ELR (cell line): Measurements from ENCODE around the gene MTR.
"Not testable (repeated sequence)": the region's sequence is repeated elsewhere in the genome, so short reads cannot be mapped to it uniquely, and the experiment has no call there.

Experiments
- DNase-seq: peaks from one replicate; pipeline ENCODE4 v3.0.0-alpha.2; 2015; ENCODE audit warnings: low read depth

The MTR gene

GRCh38 chr1:236904892-236905741 is 110.0 kb downstream of the MTR start:
- DNase-seq: peak; percentile 93

DNA sequence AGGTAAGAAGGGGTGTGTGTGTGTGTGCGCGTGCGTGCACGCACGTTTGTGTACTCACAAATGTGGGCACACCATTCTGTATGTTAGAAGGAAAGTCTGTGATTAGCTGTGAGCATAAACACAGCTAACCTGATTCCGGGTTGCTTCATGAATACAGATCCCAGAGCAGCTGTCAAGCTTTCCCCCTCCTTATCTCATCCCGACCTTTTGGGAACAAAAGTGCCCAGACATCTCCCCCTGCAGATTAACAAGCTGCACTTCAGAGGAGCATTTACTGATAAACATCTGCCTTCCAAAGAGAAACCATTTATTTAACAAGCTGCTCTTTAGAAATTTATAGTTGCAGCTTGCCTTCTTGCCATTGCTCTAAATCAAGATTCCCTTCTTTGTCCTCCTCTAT is 112.1 kb downstream of the MTR start:
- DNase-seq: no peak

DNA sequence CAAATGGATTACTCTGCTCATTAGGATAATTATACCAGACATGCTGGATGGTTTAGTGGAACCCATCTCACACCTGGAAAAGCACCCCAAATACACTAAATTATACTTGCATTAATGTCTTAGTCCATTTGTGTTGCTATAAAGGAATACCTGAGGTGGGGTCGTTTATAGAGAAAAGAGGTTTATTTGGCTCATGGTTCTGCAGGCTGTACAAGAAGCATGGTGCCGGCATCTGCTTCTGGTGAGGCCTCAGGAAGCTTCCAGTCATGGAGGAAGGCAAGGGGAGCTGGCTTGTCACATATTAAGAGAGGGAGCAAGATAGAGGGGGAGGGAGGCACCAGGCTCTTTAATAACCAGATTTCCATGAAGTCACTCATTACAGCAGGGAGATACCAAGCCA is 113.6 kb downstream of the MTR start:
- DNase-seq: no peak

DNA sequence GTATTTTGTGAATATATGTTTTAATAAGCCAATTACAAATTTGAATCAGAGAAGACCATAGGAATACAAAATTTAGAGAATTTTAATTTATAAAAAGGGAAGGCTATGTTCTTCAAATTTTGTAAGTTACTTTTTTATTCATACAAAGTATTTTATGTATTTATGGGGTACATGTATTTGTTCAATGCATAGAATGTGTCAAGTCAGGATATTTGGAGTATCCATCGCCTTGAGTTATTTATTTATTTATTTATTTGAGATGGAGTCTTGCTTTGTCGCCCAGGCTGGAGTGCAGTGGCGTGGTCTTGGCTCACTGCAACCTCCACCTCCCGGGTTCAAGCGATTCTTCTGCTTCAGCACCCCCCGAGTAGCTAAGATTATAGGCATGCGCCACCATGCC is 116.0 kb downstream of the MTR start:
- DNase-seq: not testable (repeated sequence)

DNA sequence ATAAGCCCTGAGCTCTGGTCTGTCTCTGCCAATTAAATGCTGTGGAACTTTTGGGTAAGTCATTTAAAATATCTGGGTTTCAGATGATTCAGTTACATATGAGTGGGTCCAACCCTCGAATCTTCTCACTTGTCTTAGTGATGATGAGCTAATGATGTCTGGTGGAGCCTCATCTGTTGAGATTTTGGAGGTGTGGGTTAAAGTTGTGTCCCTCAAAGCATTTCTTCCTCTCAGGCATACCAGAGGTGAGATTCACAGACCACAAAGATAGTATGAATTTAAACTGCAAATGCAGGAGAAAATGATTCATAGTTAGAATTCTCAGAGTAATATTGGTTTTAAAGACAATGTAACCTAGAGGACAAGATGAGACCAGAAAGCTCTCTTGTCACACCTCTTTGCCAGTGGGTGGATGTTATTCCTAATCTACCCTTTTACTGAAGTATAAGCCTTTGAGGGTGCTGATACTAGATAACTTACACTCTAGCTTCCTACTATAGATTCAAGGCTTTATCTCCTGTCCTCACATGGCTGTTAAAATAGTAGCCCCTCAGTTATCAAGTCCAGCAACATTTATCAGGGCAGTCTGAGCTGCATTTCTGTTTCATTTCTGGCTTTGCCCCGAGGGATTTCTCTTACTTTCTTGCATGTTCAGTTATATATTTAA is 118.4 kb downstream of the MTR start:
- DNase-seq: peak; percentile 66

DNA sequence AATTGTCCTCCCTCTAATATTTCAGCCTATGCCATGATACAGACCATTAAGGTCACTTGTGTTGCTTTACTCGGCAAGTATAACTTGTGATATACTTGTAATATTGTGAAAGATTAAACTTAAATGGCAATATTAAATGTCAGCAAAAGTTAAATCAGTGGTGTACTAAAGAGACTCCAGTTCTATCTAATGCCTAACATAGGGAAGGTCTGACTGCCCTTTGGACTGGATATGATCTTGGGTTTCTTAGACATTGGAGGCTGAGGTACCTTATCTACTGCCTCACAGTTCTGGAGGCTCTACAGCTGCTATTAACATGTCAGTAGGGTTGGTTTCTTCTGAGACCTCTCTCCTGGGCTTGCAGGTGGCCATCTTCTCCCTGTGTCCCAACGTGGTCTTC is 119.3 kb downstream of the MTR start:
- DNase-seq: no peak

DNA sequence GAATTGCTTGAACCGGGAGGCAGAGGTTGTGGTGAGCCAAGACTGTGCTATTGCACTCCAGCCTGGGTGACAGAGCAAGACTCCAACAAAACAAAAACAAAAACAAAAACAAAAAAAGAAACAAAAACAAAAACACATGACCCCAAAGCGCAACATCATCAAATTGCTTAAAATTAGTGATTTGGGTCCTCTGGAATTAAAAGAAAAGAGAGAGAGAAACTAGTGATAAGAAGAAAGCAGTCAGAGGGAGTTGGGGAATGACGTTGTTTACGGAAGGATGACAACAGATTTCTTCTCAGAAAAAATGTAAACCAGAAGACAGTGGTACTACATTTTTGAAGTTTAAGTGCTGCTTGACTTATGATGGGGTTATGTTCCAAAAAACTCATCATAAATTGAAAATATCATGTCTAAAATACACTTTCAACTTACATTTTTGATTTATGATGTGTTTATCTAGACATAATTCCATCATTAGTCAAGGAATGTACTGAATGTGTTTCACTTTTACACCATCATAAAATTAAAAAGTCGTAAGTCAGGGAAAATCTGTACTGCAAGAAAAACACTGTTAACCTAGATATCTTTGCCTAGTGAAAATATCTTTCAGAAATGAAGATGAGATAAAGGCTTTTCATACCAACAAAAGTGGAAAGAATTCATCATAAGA is 121.2 kb downstream of the MTR start:
- DNase-seq: no peak

GRCh38 chr1:236917448-236917847 is 122.4 kb downstream of the MTR start:
- DNase-seq: no peak

- no peak for DNase-seq
Measured at GRCh38 chr1:236920286-236920894, 125.3 kb downstream of the MTR start.

DNA sequence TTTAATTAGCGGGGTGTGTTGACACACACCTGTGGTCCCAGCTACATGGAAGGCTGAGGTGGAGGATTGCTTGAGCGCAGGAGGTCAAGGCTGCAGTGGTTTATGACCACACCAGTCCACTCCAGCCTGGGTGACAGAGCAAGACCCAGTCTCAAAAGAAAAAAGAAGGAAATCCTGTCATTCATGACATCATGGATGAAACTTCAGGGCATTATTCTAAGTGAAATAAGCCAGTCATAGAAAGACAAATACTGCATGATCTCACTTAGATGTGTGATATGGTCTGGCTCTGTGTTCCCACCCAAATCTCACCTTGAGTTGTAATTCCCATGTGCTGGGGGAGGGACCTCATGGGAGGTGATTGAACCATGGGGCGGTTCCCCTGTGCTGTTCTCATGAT is 126.5 kb downstream of the MTR start:
- no peak for DNase-seq

- no peak for DNase-seq
Measured at GRCh38 chr1:236922190-236922589, 127.1 kb downstream of the MTR start.

- no peak for DNase-seq
Measured at GRCh38 chr1:236925386-236925785, 130.3 kb downstream of the MTR start.

DNA sequence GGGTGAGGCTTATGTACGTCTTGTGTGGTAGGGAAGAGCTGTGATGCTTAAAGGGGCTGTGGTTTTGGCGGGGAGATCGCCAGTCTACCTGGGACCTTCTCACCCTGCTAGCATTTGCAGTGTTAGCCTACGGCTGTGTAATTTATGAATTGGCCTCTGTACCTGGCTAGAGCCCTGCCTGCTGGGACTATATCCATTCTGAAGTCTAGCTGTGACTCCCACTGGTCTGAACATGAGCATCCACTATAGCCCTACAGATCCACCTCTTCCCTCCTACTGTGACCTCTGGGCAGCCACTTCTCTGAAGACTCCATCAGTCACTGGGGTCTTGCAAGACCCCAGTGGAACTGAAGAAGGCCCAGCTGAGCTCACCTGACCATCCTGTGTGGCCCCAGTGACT is 135.4 kb downstream of the MTR start:
- no peak for DNase-seq

DNA sequence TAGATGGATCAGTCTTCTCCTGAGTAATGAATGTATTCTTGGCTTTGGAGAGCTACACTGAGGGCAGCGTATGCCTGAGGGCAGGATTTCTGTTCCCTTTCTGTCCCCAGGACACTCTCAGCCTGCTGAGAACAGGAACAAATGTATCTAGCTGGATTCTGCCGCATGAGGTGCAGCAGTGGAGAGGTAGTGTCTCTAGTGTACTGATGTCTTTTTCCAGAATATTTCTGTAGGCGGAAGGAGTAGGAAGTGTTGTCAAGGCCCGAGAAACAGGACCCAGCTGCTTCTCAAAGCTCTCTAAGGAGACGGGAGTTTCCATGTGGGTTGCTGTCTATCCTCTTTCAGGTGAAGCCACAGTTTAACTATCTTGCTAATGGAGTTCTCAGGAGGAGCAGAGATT is 143.7 kb downstream of the MTR start:
- no peak for DNase-seq

DNA sequence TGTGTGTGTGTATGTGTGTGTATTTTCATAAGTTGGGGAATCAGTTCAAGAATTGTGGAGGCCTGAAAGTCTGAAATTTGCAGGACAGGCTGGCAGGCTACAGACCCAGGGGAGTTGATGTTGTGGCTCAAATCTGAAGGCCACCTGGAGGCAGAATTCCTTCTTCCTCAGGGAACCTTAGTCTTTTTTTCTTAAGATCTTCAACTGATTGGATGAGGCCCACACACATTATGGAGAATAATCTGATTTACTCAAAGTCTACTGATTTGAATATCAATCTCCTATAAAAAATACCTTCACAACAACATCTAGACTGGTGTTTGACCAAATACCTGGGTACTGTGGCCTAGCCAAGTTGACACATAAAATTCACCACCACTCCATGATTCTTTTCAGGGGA is 147.3 kb downstream of the MTR start:
- no peak for DNase-seq

- DNase-seq: no peak
Measured at GRCh38 chr1:236944556-236944955, 149.5 kb downstream of the MTR start.

GRCh38 chr1:236945002-236945401 is 149.9 kb downstream of the MTR start:
- peak; percentile 1 for DNase-seq

DNA sequence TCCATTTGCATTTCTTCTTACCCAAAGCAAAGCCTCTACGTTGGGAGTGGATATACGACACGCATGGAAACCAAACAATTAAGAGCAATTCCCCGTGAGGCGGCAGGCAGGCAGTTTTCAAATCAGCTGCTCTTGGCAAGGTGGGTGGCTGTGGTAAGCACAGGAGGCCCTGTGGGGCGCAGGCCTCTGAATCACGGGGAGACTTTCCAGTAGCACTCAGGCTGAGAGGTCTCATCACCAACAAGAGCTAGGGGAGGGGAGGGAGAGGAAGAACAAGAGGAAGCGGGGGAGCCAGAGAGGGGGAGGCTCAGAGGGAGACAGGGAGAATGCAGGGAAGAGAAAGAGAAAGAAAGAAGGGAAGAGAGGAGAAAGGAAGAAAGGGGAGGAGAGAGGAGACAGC is 152.7 kb downstream of the MTR start:
- DNase-seq: no peak

- DNase-seq: no peak
Measured at GRCh38 chr1:236948381-236948780, 153.3 kb downstream of the MTR start.

GRCh38 chr1:236948996-236949395 is 153.9 kb downstream of the MTR start:
- DNase-seq: no peak

GRCh38 chr1:236950365-236950764 is 155.3 kb downstream of the MTR start:
- no peak for DNase-seq

DNA sequence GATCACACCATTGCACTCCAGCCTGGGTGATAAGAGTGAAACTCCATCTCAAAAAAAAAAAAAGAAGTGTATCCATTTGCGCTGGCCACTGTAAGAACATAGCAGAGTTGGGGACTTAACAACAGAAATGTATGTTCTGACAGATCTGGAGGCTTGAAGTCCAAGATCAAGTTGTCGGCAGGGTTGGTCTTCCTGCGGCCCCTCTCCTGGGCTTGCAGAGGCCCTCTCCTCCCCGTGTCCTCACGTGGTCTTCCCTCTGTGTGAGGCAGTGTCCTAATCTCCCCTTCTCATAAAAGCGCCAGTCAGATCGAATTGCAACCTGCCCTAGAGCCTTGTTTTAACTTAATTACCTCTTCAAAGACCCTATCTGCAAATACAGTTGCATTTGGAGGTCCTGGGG is 156.6 kb downstream of the MTR start:
- DNase-seq: no peak
